ENCODE data around the gene ITPKB.

DNA sequence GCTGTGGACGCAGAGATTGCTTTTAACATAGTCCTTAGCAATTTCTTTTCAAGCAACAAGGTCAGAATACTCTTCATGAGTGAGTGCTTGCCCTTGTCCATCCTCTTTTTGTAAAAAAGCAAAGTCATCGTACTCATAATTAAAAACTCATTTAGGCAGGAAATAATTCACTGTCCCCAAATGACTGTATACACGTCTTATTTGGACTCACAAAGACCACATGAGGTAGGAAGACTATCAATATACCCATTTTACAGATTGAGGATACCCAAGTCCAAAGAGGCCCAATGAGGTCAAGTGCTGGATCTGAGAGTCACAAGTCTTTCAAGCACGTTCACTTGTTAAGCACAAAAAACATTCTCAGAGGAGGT lies 13.2 kb downstream of the ITPKB start:
- TF ChIP-seq, protein P1, sequence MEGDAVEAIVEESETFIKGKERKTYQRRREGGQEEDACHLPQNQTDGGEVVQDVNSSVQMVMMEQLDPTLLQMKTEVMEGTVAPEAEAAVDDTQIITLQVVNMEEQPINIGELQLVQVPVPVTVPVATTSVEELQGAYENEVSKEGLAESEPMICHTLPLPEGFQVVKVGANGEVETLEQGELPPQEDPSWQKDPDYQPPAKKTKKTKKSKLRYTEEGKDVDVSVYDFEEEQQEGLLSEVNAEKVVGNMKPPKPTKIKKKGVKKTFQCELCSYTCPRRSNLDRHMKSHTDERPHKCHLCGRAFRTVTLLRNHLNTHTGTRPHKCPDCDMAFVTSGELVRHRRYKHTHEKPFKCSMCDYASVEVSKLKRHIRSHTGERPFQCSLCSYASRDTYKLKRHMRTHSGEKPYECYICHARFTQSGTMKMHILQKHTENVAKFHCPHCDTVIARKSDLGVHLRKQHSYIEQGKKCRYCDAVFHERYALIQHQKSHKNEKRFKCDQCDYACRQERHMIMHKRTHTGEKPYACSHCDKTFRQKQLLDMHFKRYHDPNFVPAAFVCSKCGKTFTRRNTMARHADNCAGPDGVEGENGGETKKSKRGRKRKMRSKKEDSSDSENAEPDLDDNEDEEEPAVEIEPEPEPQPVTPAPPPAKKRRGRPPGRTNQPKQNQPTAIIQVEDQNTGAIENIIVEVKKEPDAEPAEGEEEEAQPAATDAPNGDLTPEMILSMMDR (IDR thresholded peaks at IDR 0.05): no peak
- TF ChIP-seq POLR2A (IDR thresholded peaks at IDR 0.05): no peak

Measured in ovary (tissue), 3 donors.